Measurements from ENCODE around the gene ADAMTS2.

DNA sequence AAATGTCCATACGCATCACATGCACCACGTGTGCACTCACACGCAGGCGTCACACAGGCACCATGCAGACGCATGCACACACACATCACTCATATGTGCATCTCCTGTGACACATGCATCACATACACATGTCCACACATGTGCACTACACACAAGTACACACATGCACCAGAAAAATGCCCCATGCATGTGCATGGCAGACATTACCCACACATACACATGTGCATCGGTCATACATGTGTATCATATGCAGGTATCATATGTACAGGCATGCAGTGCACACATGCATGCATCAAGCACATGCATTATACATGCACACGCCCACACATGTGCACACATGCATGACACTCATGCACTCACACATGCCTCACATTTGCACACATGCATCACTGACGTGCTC is 26.1 kb downstream of the ADAMTS2 start:
- TF ChIP-seq EZH2 (IDR thresholded peaks at IDR 0.05) (no peak), CTCF (IDR thresholded peaks at IDR 0.05) (no peak)

Measured in neural progenitor cell (in vitro differentiated cells).